BJ (cell line): Measurements from ENCODE around the gene EFCAB8. TPM values are rescaled to one million over a fixed set of nuclear protein-coding genes. Genes with fewer than 3 reads are reported as not detected.

Experiments
- CTCF ChIA-PET: fragments of 350-600 bp; formaldehyde crosslinking; extraction: SDS; loops from one replicate; lab custom pipeline; 2021; ENCODE audit warnings: antibody characterized with exemption, inconsistent platforms; lab: Yijun Ruan, JAX
- POLR2A ChIA-PET: fragments of 300-600 bp; sonication (Branson Sonifier 250); formaldehyde crosslinking; extraction: SDS; loops from one replicate; lab custom pipeline; 2021; ENCODE audit warnings: antibody characterized with exemption; lab: Charles Lee
- DNase-seq: peaks from one replicate; pipeline ENCODE4 v3.0.0-alpha.2; 2011; ENCODE audit warnings: low read depth
- H3K27me3 ChIP-seq: 2 replicates; pipeline ENCODE4 v1.6.0; 2011; ENCODE audit warnings: low read length; ENCODE audit not compliant: control insufficient read depth, insufficient read depth
- H3K36me3 ChIP-seq: 2 replicates; pipeline ENCODE4 v1.5.1; 2011; ENCODE audit warnings: low read length; ENCODE audit not compliant: control insufficient read depth, insufficient read depth
- H3K4me3 ChIP-seq: 2 replicates; pipeline ENCODE4 v1.5.1; 2011; ENCODE audit warnings: low read depth, mild to moderate bottlenecking, control low read depth, low read length
- polyA plus RNA-seq: library from polyadenylated mRNA; depleted of rRNA; stranded (reverse); fragments of >200 nt; gene quantifications from 2 replicates; pipeline ENCODE4 v1.2.3, GENCODE V29; 2011
- TF ChIP-seq, protein P1 (sequence below): IDR thresholded peaks from 2 replicates; pipeline ENCODE4 v1.5.1; 2011; ENCODE audit warnings: low read depth, mild to moderate bottlenecking, control low read depth, inconsistent platforms, low read length, moderate library complexity; ENCODE audit not compliant: insufficient read depth

EFCAB8 gene
- polyA plus RNA-seq, 1 experiment = not detected

DNA sequence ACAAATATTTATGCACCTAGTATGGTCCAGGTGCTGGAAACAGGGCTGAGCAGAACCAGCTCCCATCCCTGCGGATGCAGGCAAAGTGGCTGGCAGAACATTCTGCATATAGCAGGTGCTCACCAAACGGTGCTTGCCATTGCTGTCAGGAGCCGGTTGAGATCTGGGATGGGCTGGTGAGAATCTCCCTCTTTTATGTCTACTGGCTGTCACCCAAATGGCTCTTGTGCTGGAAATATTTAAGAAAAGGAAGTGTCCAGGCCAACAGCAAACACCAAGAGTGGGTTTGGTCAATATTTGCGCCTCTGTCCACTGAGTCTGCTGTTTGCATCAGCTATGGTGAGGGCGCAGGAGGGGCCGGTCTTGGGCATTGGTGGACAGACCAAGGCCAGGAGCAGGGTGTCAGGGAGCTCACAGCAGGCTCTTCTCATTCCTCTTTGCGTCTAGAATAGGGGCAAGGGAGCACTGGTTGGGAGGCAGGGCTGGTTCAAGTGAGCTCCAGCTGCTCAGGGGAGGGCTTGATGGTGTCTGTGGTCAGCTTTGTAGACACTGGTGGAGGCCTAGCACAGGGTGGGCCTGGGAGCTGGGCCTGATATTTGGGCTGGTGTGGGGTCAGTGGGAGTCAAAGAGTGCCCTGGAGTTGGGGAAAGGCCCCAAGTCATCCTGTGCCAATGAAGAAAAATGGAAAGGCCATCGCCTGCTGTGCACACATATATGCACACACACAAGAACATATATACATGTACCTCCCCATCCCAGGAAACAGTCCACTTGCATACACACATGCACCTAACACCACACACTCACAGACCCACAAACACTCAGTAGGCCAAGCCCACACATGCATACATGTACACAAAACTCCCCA lies 147.4 kb downstream of the EFCAB8 start:
- no peaks in the 10 kb centered on the region for H3K27me3 ChIP-seq
- ChIA-PET POLR2A (no interaction called here), CTCF (interaction anchor here (0.8 kb wide), 1 partner anchor 36 kb away, joined by 3 read pairs; no protein-coding TSS in a partner anchor)
- no peaks in the 10 kb centered on the region for H3K36me3 ChIP-seq
- TF ChIP-seq, protein P1, sequence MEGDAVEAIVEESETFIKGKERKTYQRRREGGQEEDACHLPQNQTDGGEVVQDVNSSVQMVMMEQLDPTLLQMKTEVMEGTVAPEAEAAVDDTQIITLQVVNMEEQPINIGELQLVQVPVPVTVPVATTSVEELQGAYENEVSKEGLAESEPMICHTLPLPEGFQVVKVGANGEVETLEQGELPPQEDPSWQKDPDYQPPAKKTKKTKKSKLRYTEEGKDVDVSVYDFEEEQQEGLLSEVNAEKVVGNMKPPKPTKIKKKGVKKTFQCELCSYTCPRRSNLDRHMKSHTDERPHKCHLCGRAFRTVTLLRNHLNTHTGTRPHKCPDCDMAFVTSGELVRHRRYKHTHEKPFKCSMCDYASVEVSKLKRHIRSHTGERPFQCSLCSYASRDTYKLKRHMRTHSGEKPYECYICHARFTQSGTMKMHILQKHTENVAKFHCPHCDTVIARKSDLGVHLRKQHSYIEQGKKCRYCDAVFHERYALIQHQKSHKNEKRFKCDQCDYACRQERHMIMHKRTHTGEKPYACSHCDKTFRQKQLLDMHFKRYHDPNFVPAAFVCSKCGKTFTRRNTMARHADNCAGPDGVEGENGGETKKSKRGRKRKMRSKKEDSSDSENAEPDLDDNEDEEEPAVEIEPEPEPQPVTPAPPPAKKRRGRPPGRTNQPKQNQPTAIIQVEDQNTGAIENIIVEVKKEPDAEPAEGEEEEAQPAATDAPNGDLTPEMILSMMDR = no peak
- DNase-seq = no peak
- H3K4me3 ChIP-seq = no peak overlapping the region

DNA sequence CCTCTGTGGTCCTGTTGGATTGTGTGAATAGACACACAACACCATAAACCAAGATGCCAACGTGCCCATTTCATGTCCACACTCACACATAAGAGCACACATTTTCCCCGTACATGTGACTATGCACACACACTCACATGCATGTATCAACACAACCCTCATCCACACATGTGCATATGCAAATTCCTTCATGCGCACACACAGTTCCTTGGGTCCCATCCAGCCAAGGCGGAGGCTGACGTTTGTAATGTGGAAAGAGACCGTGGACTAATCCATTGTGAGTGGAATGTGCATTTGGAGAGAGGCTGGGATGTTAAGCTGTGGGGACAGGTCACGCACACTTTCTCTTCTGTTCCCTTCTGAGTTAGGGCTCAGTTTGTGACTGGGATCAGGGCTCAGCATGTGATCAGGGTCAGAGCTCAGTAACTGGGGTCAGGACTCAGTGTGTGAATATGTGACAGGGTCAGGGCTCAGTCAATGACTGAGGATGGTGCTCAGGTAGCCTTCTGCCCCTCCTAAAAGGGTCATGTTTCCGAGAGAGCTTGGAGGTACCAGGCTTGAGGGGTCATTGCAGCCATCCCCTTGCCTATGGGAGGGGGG lies 148.2 kb downstream of the EFCAB8 start:
- no peaks in the 10 kb centered on the region for H3K27me3 ChIP-seq
- TF ChIP-seq, protein P1 = no peak
- CTCF ChIA-PET = interaction anchor here (0.8 kb wide), 1 partner anchor 35 kb away, joined by 3 read pairs; no protein-coding TSS in a partner anchor
- no peak for DNase-seq
- H3K36me3 ChIP-seq = no peaks in the 10 kb centered on the region
- POLR2A ChIA-PET = no interaction called here
- H3K4me3 ChIP-seq = no peak overlapping the region

DNA sequence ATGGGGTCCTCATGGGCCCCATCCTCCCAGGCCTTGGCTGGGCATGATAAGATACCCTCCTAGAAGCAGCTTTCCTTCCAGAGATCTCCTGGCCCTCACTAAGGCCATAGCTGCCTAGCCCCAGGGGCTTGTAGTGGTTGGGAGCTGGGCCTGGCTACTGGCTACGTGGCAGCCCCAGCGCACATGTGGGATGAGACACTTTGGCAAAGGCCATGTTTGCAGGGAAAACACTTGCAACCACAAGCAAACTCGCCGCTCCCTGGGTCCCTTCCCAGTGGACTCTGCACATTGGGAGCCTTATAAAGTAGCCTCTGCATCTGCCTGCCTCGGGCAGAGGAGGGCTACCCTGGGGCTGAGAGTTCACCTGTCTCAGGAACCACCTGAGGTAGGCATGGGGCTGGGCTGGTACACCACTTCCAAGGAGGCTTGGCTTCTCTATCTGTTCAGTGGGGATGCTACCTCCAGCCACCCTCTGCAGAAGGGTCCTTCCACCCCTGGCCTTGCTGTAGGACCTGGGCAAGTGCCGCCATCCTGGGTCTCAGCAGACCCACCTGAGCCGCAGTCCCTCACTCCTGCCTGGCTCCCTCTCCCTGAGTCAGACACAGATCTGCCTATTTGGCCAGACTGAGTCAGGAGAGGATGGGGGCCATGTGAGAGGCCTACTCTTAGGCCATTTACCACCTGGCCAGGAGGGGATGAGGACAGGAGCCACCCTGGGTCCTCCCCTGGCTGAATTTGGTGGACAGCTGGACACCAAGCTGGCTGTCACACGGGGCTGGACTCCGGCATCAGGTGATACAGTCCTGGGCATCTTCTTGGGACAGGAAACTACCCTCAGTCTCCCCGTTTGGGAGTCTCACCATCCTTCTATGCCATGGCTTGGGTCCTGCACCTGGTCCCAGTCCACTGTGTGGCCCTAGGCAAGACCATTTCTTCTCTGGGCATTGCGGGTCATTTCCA lies 148.9 kb downstream of the EFCAB8 start, which contains the start of gene BPIFB2:
Gene BPIFB2, plus strand, starts transcription at position 329 of the 960 bp plus-strand sequence. CDS start 871 bp downstream, outside the sequence.
- ChIA-PET POLR2A (no interaction called here), CTCF (no interaction called here)
- H3K36me3 ChIP-seq = no peaks in the 10 kb centered on the region
- H3K4me3 ChIP-seq = no peak within 1 kb of the TSS
- H3K27me3 ChIP-seq = no peaks in the 10 kb centered on the region
- DNase-seq = no peak
- TF ChIP-seq, protein P1 = no peak

DNA sequence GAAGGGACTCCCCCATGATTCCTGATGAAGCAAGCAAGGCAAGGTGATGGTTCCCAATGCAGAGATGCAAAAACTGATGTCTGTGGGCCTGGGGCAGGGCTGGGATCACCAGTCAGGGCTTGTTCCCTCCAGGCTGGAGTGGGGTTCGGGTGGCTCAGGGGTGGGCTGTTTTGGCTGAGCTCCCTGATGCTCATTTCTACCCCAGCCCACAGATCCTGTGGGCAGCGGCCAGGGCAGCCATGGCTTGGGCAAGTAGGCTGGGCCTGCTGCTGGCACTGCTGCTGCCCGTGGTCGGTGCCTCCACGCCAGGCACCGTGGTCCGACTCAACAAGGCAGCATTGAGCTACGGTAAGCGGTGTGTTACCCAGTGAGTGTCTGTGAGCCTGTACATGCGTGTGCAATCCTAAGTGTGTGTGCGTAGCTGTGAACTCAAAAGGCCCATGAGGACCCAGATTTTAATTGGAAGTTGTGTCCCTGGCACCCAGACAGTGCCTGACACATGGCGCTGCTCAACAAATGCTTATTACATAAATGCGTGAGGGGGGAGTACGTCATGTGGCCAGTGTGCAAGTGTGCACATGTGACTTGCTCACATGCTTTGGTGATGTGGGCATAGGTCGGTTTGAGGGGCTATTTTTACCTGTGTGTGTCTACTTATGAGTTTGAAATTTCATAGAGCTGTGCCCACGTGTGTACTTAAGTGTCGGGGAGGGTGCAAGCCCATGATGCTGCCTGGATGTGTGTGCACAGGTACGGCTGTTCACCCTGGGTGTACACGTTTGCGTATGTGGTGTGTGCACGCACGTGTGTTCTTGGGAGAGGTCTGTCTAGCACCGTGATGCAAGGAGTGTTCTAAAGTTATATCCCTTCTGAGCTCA lies 149.9 kb downstream of the EFCAB8 start:
- no peak for DNase-seq
- POLR2A ChIA-PET = no interaction called here
- H3K4me3 ChIP-seq = no peak overlapping the region
- H3K27me3 ChIP-seq = no peaks in the 10 kb centered on the region
- TF ChIP-seq, protein P1 = no peak
- CTCF ChIA-PET = interaction anchor here (1.0 kb wide), 1 partner anchor 286 kb away, joined by 3 read pairs; no protein-coding TSS in a partner anchor
- H3K36me3 ChIP-seq = no peaks in the 10 kb centered on the region
